A549 (cell line): ENCODE results near the gene SERINC4.

Experiments
- PHF8 ChIP-seq: fragments of 200-600 bp; sonication (generic); IDR thresholded peaks from 2 replicates; pipeline ENCODE4 v1.6.1; 2016; ENCODE audit warnings: low read depth, mild to moderate bottlenecking, antibody characterized with exemption, moderate library complexity, borderline replicate concordance
- TF ChIP-seq, protein P1 (sequence below): fragments of >200 bp; sonication (Bioruptor Twin); formaldehyde crosslinking; IDR thresholded peaks from 3 replicates; pipeline ENCODE4 v1.5.1; 2016

DNA sequence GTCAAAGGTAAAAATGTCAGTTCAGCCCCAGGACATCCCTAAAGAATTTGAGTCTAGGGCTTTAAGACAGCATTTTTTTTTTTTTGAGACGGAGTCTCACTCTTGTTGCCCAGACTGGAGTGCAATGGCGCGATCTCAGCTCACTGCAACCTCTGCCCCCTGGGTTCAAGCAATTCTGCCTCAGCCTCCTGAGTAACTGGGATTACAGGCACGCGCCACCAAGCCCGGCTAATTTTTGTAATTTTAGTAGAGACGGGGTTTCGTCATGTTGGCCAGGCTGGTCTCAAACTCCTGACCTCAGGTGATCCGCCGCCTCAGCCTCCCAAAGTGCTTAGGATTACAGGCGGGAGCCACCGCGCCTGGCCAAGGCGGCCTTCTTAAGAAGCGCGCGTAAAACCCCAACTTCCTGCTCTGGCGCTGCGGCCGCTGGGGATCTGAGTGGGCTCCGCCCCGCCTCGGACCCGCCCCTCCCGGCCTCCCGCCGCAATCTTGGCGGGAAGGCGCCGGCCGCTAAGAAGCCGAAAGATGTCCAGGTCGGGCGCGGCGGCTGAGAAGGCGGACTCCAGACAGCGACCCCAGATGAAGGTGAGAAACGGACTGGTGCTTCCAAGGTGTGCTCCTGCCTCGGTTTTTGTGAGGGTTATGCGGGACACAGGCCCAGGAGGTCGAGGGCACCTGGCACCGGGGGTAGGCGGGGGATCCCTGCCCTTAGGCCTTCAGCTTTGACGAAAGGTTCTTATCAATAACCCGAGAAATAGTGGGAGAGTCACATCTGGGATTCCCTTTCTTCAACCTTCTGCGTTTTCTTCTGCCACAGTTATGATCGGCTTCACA, 26.7 kb upstream of the SERINC4 start, which contains the start of gene WDR76:
- TF ChIP-seq, protein P1, sequence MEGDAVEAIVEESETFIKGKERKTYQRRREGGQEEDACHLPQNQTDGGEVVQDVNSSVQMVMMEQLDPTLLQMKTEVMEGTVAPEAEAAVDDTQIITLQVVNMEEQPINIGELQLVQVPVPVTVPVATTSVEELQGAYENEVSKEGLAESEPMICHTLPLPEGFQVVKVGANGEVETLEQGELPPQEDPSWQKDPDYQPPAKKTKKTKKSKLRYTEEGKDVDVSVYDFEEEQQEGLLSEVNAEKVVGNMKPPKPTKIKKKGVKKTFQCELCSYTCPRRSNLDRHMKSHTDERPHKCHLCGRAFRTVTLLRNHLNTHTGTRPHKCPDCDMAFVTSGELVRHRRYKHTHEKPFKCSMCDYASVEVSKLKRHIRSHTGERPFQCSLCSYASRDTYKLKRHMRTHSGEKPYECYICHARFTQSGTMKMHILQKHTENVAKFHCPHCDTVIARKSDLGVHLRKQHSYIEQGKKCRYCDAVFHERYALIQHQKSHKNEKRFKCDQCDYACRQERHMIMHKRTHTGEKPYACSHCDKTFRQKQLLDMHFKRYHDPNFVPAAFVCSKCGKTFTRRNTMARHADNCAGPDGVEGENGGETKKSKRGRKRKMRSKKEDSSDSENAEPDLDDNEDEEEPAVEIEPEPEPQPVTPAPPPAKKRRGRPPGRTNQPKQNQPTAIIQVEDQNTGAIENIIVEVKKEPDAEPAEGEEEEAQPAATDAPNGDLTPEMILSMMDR = no peak
- peak; percentile 43; the same call in 1 of the 2 replicates for TF ChIP-seq PHF8
